HepG2 (cell line): Measurements from ENCODE around the gene STARD10. TPM values are rescaled to one million over a fixed set of nuclear protein-coding genes. Genes with fewer than 3 reads are reported as not detected.

Experiments
- AHDC1 ChIP-seq: sonication (generic); formaldehyde crosslinking; IDR thresholded peaks from 2 replicates; pipeline ENCODE4 v1.5.1; 2020; ENCODE audit warnings: mild to moderate bottlenecking, missing genetic modification reagents, borderline replicate concordance
- BCL3 ChIP-seq: sonication (generic); formaldehyde crosslinking; IDR thresholded peaks from 2 replicates; pipeline ENCODE4 v1.5.1; 2020; ENCODE audit warnings: mild to moderate bottlenecking, missing genetic modification reagents, moderate library complexity
- CERS6 ChIP-seq: sonication (generic); formaldehyde crosslinking; IDR thresholded peaks from 2 replicates; pipeline ENCODE4 v1.5.0; 2020; ENCODE audit warnings: missing genetic modification reagents
- E2F2 ChIP-seq: sonication (generic); formaldehyde crosslinking; IDR thresholded peaks from 2 replicates; pipeline ENCODE4 v1.4.0; 2020; ENCODE audit warnings: missing genetic modification reagents, borderline replicate concordance
- GTF3A ChIP-seq: sonication (generic); formaldehyde crosslinking; conservative IDR thresholded peaks from 2 replicates; pipeline ENCODE4 v1.4.0; 2020; ENCODE audit warnings: mild to moderate bottlenecking, missing genetic modification reagents
- KDM5A ChIP-seq: fragments of 200-600 bp; sonication (generic); IDR thresholded peaks from 2 replicates; pipeline ENCODE4 v1.7.0; 2018; ENCODE audit warnings: antibody characterized with exemption, mild to moderate bottlenecking, low read length, borderline replicate concordance
- KLF15 ChIP-seq: sonication (generic); formaldehyde crosslinking; IDR thresholded peaks from 2 replicates; pipeline ENCODE4 v1.8.1; 2023; ENCODE audit warnings: borderline replicate concordance, mild to moderate bottlenecking, inconsistent platforms, missing genetic modification reagents, mixed read lengths
- SATB2 ChIP-seq: sonication (generic); formaldehyde crosslinking; IDR thresholded peaks from 2 replicates; pipeline ENCODE4 v1.5.0; 2020; ENCODE audit warnings: missing genetic modification reagents
- TGIF2 ChIP-seq: IDR thresholded peaks from 2 replicates; pipeline ENCODE4 v1.6.1; 2016; ENCODE audit warnings: control low read depth, missing compliant biosample characterization
- XBP1 ChIP-seq: sonication (generic); formaldehyde crosslinking; IDR thresholded peaks from 2 replicates; pipeline ENCODE4 v1.5.0; 2020; ENCODE audit warnings: missing genetic modification reagents
- ZBTB3 ChIP-seq: sonication (generic); formaldehyde crosslinking; IDR thresholded peaks from 2 replicates; pipeline ENCODE4 v1.4.0; 2020; ENCODE audit warnings: low read depth, mild to moderate bottlenecking, moderate library complexity, missing genetic modification reagents, borderline replicate concordance
- ZBTB49 ChIP-seq: sonication (generic); formaldehyde crosslinking; IDR thresholded peaks from 2 replicates; pipeline ENCODE4 v1.4.0; 2020; ENCODE audit warnings: missing genetic modification reagents, borderline replicate concordance
- ZNF235 ChIP-seq: sonication (generic); formaldehyde crosslinking; IDR thresholded peaks from 2 replicates; pipeline ENCODE4 v1.8.1; 2023; ENCODE audit warnings: mild to moderate bottlenecking, missing genetic modification reagents, borderline replicate concordance
- ZNF276 ChIP-seq: sonication (generic); formaldehyde crosslinking; IDR thresholded peaks from 2 replicates; pipeline ENCODE4 v1.4.0; 2020; ENCODE audit warnings: mild to moderate bottlenecking, low read depth, missing genetic modification reagents
- polyA plus RNA-seq, 8 experiments: library from polyadenylated mRNA; depleted of rRNA in 3 of 8; stranded (reverse) in 7 of 8; unstranded in 1 of 8; fragments of >200 nt; fragmentation: Illumina TruSeq in 4 of 8; extraction: Trizol in 4 of 8; gene quantifications; 2 replicates each; pipeline versions ENCODE4 v1.2.1 to v1.2.3, GENCODE V29; 2011 to 2016; ENCODE audit warnings: low read depth in 4 of 8, missing spikeins in 1 of 8, mixed read lengths in 1 of 8; ENCODE audit not compliant: insufficient read depth in 1 of 8
- total RNA-seq, 5 experiments: library from RNA; depleted of rRNA; stranded (reverse); fragments of >200 nt; fragmentation: Illumina TruSeq; extraction: Trizol; gene quantifications; 2 replicates each; pipeline ENCODE4 v1.2.3, GENCODE V29; 2016; ENCODE audit warnings: low read depth in 1 of 5

STARD10 gene
- total and polyA plus RNA-seq, 2 of the 13 experiments (the other 11 are each of a cell fraction or from before 2014, with no cell fraction given) = 260 to 341 TPM

- TF ChIP-seq AHDC1 (CRISPR knock-in tag) (no peak), ZBTB49 (CRISPR knock-in tag) (no peak), KLF15 (CRISPR knock-in tag) (no peak), ZBTB3 (CRISPR knock-in tag) (no peak), GTF3A (CRISPR knock-in tag) (no peak), KDM5A (no peak), BCL3 (CRISPR knock-in tag) (no peak), XBP1 (CRISPR knock-in tag) (no peak), CERS6 (CRISPR knock-in tag) (no peak), SATB2 (CRISPR knock-in tag) (no peak), TGIF2 (no peak), E2F2 (CRISPR knock-in tag) (no peak), ZNF276 (CRISPR knock-in tag) (no peak), ZNF235 (no peak)
Observed at GRCh38 chr11:72750086-72750485, 43.8 kb downstream of the STARD10 start (continued).
